Ascending aorta (tissue), 2 donors: ENCODE measurements around the gene PPP4R3C. TPM values are rescaled to one million over a fixed set of nuclear protein-coding genes. Genes with fewer than 3 reads are reported as not detected.
"Not testable (repeated sequence)": the region's sequence is repeated elsewhere in the genome, so short reads cannot be mapped to it uniquely, and the experiment has no call there.

ENCODE experiments used
- DNase-seq, 2 donors: peaks; one replicate each; pipeline ENCODE4 v3.0.0-alpha.2; 2019; ENCODE audit warnings: low spot score in 2 of 2
- H3K27ac ChIP-seq, 2 donors: fragments of 200-600 bp; sonication (generic); one replicate each; pipeline ENCODE4 v1.5.1; 2016 to 2017; ENCODE audit warnings: mild to moderate bottlenecking in 1 of 2
- H3K27me3 ChIP-seq: fragments of 200-600 bp; sonication (generic); one replicate; pipeline ENCODE4 v1.5.1; 2017
- H3K36me3 ChIP-seq, 2 donors: fragments of 200-600 bp; sonication (generic); one replicate each; pipeline ENCODE4 v1.5.1; 2016
- H3K4me1 ChIP-seq, 2 donors: fragments of 200-600 bp; sonication (generic); one replicate each; pipeline ENCODE4 v1.5.1; 2016 to 2017; ENCODE audit warnings: mild to moderate bottlenecking in 1 of 2
- H3K4me3 ChIP-seq, 2 donors: fragments of 200-600 bp; sonication (generic); one replicate each; pipeline ENCODE4 v1.5.1; 2016 to 2017; ENCODE audit warnings: mild to moderate bottlenecking in 1 of 2
- H3K9me3 ChIP-seq, 2 donors: fragments of 200-600 bp; sonication (generic); one replicate each; pipeline ENCODE4 v1.5.1; 2016
- intact Hi-C: fragments of 100-400 bp; cut with DNase I; formaldehyde crosslinking; loops from one replicate; pipeline ENCODE4 v1.15.1; 2023
- total RNA-seq: library from RNA; depleted of rRNA; stranded (reverse); fragments of >200 nt; gene quantifications from one replicate; pipeline ENCODE4 v1.1.0, GENCODE V29; 2016
- TF ChIP-seq, protein P1 (sequence below), 3 experiments: fragments of 200-600 bp in 2 of 3; fragments of 450-650 bp in 1 of 3; sonication (generic) in 2 of 3; IDR thresholded peaks; one replicate each; pipeline ENCODE4 v1.5.1; 2016 to 2019; ENCODE audit warnings: antibody characterized with exemption in 3 of 3, mild to moderate bottlenecking in 1 of 3, moderate library complexity in 1 of 3

The PPP4R3C gene
- total RNA-seq: not detected

DNA sequence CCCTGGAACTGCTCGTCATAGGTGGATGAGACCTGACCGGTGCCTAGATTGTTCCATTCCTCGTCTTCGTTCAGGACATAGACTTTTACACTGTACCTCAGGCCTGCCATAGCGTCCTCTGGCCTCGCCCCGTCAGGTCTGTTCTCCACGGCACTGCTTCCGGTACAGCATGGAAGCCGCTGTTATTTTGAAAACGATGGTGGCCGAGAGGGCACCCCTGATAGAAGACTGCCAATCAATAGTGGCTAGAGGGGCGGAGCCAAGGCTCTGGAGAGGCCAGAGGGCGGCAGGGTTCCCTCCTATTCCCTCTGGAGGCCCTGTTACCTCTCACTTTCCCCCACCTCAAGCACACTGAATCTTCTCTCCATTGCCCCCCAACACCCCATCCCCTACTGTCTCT is at the start of gene PPP4R3C:
Gene PPP4R3C (minus strand): TSS at position 155 of the 400 bp plus-strand sequence. CDS start 45 bp downstream, at position 110.
- Histone ChIP-seq H3K27ac (no peak within 1 kb of the TSS), H3K36me3 (no peaks in the 10 kb centered on the region), H3K4me1 (no peaks in the 10 kb centered on the region), H3K9me3 (no peaks in the 10 kb centered on the region), H3K4me3 (no peak within 1 kb of the TSS), H3K27me3 (no peaks in the 10 kb centered on the region)
- intact Hi-C loops: no loop called here
- TF ChIP-seq, protein P1, sequence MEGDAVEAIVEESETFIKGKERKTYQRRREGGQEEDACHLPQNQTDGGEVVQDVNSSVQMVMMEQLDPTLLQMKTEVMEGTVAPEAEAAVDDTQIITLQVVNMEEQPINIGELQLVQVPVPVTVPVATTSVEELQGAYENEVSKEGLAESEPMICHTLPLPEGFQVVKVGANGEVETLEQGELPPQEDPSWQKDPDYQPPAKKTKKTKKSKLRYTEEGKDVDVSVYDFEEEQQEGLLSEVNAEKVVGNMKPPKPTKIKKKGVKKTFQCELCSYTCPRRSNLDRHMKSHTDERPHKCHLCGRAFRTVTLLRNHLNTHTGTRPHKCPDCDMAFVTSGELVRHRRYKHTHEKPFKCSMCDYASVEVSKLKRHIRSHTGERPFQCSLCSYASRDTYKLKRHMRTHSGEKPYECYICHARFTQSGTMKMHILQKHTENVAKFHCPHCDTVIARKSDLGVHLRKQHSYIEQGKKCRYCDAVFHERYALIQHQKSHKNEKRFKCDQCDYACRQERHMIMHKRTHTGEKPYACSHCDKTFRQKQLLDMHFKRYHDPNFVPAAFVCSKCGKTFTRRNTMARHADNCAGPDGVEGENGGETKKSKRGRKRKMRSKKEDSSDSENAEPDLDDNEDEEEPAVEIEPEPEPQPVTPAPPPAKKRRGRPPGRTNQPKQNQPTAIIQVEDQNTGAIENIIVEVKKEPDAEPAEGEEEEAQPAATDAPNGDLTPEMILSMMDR (IDR thresholded peaks at IDR 0.05): no peak
- no peak for DNase-seq

GRCh38 chrX:27491397-27491796 is 28.3 kb upstream of the PPP4R3C start:
- no peak for DNase-seq
- Histone ChIP-seq H3K9me3 (no peaks in the 10 kb centered on the region), H3K36me3 (no peaks in the 10 kb centered on the region), H3K4me1 (no peaks in the 10 kb centered on the region), H3K27ac (no peak overlapping the region), H3K4me3 (no peak overlapping the region), H3K27me3 (no peaks in the 10 kb centered on the region)
- intact Hi-C loops: no loop called here
- TF ChIP-seq, protein P1 (IDR thresholded peaks at IDR 0.05): no peak

DNA sequence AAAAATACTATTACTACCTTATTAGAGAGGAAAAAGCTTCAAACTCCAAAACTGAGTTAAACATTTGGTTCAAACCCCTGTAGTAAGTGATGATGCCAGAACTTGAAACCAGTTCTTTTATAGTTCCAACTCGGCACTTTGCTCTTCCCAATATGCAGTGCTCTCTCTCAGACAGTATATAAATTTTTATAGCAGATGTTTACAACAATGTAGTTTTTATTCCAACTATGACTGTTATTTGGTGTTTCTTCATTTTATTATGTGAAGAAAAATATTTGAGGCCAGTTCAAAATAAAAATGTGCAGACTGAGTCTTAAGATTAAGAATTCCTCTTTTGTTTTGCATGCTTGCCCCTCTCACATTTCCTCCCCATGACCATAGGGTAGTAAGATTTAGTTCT is 2.9 kb upstream of the PPP4R3C start:
- intact Hi-C loops: no loop called here
- H3K4me1 ChIP-seq: no peaks in the 10 kb centered on the region
- no peaks in the 10 kb centered on the region for H3K27me3 ChIP-seq
- H3K9me3 ChIP-seq: no peaks in the 10 kb centered on the region
- TF ChIP-seq, protein P1 (IDR thresholded peaks at IDR 0.05): no peak
- H3K27ac ChIP-seq: no peak overlapping the region
- H3K36me3 ChIP-seq: no peaks in the 10 kb centered on the region
- no peak overlapping the region for H3K4me3 ChIP-seq
- DNase-seq: no peak

DNA sequence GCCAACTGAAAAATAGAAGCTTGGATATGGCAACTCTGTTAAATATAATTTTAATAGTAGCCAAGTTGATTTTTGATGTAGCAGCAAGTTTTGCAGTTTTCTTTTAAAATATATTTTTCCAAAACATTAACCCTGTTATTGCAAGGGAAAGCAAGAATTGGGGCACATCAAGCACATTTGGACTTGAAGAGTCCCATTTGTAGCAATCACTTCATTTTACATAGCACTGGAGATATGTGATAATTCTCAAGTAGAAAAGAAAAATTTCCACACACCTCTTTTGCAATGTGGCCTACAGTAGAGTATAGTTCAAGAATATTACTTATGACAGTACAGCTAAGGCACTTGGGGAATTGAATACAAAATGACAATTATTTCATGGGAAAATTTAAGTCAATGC is 1.9 kb upstream of the PPP4R3C start:
- intact Hi-C loops: no loop called here
- no peak overlapping the region for H3K27ac ChIP-seq
- no peaks in the 10 kb centered on the region for H3K9me3 ChIP-seq
- TF ChIP-seq, protein P1 (IDR thresholded peaks at IDR 0.05): no peak
- H3K27me3 ChIP-seq: no peaks in the 10 kb centered on the region
- DNase-seq: no peak
- no peaks in the 10 kb centered on the region for H3K36me3 ChIP-seq
- no peaks in the 10 kb centered on the region for H3K4me1 ChIP-seq
- H3K4me3 ChIP-seq: no peak overlapping the region

DNA sequence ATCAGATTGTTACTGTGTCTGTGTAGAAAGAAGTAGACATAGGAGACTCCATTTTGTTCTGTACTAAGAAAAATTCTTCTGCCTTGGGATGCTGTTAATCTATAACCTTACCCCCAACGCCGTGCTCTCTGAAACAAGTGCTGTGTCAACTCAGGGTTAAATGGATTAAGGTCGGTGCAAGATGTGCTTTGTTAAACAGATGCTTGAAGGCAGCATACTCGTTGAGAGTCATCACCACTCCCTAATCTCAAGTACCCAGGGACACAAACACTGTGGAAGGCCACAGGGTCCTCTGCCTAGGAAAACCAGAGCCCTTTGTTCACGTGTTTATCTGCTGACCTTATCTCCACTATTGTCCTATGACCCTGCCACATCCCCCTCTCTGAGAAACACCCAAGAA is 4.0 kb downstream of the PPP4R3C start:
- H3K4me3 ChIP-seq, H3K27ac ChIP-seq, DNase-seq, H3K9me3 ChIP-seq, H3K36me3 ChIP-seq, intact Hi-C loops, H3K27me3 ChIP-seq, H3K4me1 ChIP-seq: not testable (repeated sequence)

- H3K4me1 ChIP-seq, DNase-seq, H3K9me3 ChIP-seq, H3K36me3 ChIP-seq, H3K4me3 ChIP-seq, intact Hi-C loops, H3K27me3 ChIP-seq, H3K27ac ChIP-seq: not testable (repeated sequence)
Observed at GRCh38 chrX:27458544-27458943, 4.6 kb downstream of the PPP4R3C start.

- TF ChIP-seq, protein P1 (IDR thresholded peaks at IDR 0.05): no peak
- Histone ChIP-seq H3K36me3 (no peaks in the 10 kb centered on the region), H3K4me1 (no peaks in the 10 kb centered on the region), H3K4me3 (no peak overlapping the region), H3K27me3 (no peaks in the 10 kb centered on the region), H3K27ac (no peak overlapping the region), H3K9me3 (no peaks in the 10 kb centered on the region)
- no peak for DNase-seq
- intact Hi-C loops: no loop called here
Observed at GRCh38 chrX:27451324-27451723, 11.8 kb downstream of the PPP4R3C start.
